IMR-90 (cell line): Measurements from ENCODE around the gene CEP170B. TPM values are rescaled to one million over a fixed set of nuclear protein-coding genes. Genes with fewer than 3 reads are reported as not detected.

Source experiments
- ATAC-seq: fragments of 200-7000 bp; cut with Tn5 transposase; 2 replicates; pipeline ENCODE4 v1.9.1; 2020; ENCODE audit warnings: low read depth, mild to moderate bottlenecking, moderate library complexity
- BruUV-seq: library from RNA; stranded (reverse); fragments of 400-500 nt; replicated peaks from 2 replicates; lab custom pipeline; 2021; lab: Mats Ljungman, UMichigan
- CTCF ChIA-PET: fragments of 300-600 bp; formaldehyde crosslinking; extraction: SDS; loops from one replicate; lab custom pipeline; 2021; ENCODE audit warnings: antibody characterized with exemption; lab: Yijun Ruan, JAX
- POLR2A ChIA-PET: fragments of 300-600 bp; sonication (Branson Sonifier 250); formaldehyde crosslinking; loops from one replicate; lab custom pipeline; 2022; ENCODE audit warnings: antibody characterized with exemption; ENCODE audit not compliant: unreplicated experiment; lab: Charles Lee
- DNase-seq: peaks from one replicate; pipeline ENCODE4 v3.0.0; 2013
- H2AFZ ChIP-seq: replicated peaks from 2 replicates; pipeline ENCODE3; 2013; ENCODE audit warnings: low read length, mild to moderate bottlenecking; ENCODE audit not compliant: poor library complexity
- H2AK5ac ChIP-seq: 2 replicates; pipeline ENCODE4 v1.6.1; 2013; ENCODE audit warnings: low read depth, low read length, inconsistent platforms
- H2AK9ac ChIP-seq: replicated peaks from 2 replicates; pipeline ENCODE3; 2013; ENCODE audit warnings: mild to moderate bottlenecking, low read depth, low read length, moderate library complexity; ENCODE audit not compliant: poor library complexity
- H2BK120ac ChIP-seq: 2 replicates; pipeline ENCODE4 v1.6.1; 2013; ENCODE audit warnings: low read depth, low read length, inconsistent platforms
- H2BK15ac ChIP-seq: 3 replicates; pipeline ENCODE4 v1.6.1; 2013; ENCODE audit warnings: low read depth, low read length, inconsistent platforms
- H2BK20ac ChIP-seq: 2 replicates; pipeline ENCODE4 v1.6.1; 2013; ENCODE audit warnings: low read depth, mild to moderate bottlenecking, inconsistent platforms, low read length, moderate library complexity
- H2BK5ac ChIP-seq: 2 replicates; pipeline ENCODE4 v1.6.1; 2013; ENCODE audit warnings: mild to moderate bottlenecking, low read depth, low read length, inconsistent platforms; ENCODE audit not compliant: poor library complexity, severe bottlenecking
- H3K14ac ChIP-seq: replicated peaks from 2 replicates; pipeline ENCODE4 v1.6.1; 2013; ENCODE audit warnings: low read depth, low read length, inconsistent platforms
- H3K18ac ChIP-seq: 2 replicates; pipeline ENCODE4 v1.6.1; 2013; ENCODE audit warnings: low read depth, low read length, control low read depth
- H3K23ac ChIP-seq: 2 replicates; pipeline ENCODE4 v1.6.1; 2013; ENCODE audit warnings: low read depth, low read length, inconsistent platforms
- H3K27ac ChIP-seq: 2 replicates; pipeline ENCODE4 v1.5.1; 2013; ENCODE audit warnings: mild to moderate bottlenecking, control low read depth, low read length; ENCODE audit not compliant: insufficient read depth
- H3K27me3 ChIP-seq: 2 replicates; pipeline ENCODE4 v1.6.1; 2013; ENCODE audit warnings: low read length; ENCODE audit not compliant: control insufficient read depth, insufficient read depth
- H3K36me3 ChIP-seq: 2 replicates; pipeline ENCODE4 v1.6.1; 2013; ENCODE audit warnings: low read length, mixed read lengths; ENCODE audit not compliant: control insufficient read depth, insufficient read depth
- H3K4ac ChIP-seq: 2 replicates; pipeline ENCODE4 v1.6.1; 2013; ENCODE audit warnings: low read depth, low read length, inconsistent platforms
- H3K4me1 ChIP-seq: 2 replicates; pipeline ENCODE4 v1.6.1; 2013; ENCODE audit warnings: low read length, mixed read lengths; ENCODE audit not compliant: control insufficient read depth, insufficient read depth
- H3K4me2 ChIP-seq: 2 replicates; pipeline ENCODE4 v1.6.1; 2013; ENCODE audit warnings: low read depth, mild to moderate bottlenecking, control low read depth, low read length, moderate library complexity
- H3K4me3 ChIP-seq: 2 replicates; pipeline ENCODE4 v1.5.1; 2013; ENCODE audit warnings: low read depth, mild to moderate bottlenecking, control low read depth, low read length, moderate library complexity; ENCODE audit not compliant: insufficient read depth
- H3K56ac ChIP-seq: 2 replicates; pipeline ENCODE4 v1.6.1; 2013; ENCODE audit warnings: low read length, inconsistent platforms; ENCODE audit not compliant: insufficient read depth; ENCODE audit errors: extremely low read depth
- H3K79me1 ChIP-seq, 2 experiments: 2 replicates each; pipeline ENCODE4 v1.6.1; 2013; ENCODE audit warnings: low read length in 2 of 2, inconsistent platforms in 1 of 2, low read depth in 1 of 2
- H3K9ac ChIP-seq: 2 replicates; pipeline ENCODE4 v1.6.1; 2013; ENCODE audit warnings: low read depth, low read length, control low read depth
- H3K9me1 ChIP-seq: 2 replicates; pipeline ENCODE4 v1.6.1; 2013; ENCODE audit warnings: low read length, inconsistent platforms; ENCODE audit not compliant: insufficient read depth
- H3K9me3 ChIP-seq: 2 replicates; pipeline ENCODE4 v1.6.1; 2013; ENCODE audit warnings: low read length; ENCODE audit not compliant: control insufficient read depth, insufficient read depth
- H4K20me1 ChIP-seq: 2 replicates; pipeline ENCODE4 v1.6.1; 2013; ENCODE audit warnings: low read length, inconsistent platforms; ENCODE audit not compliant: insufficient read depth
- H4K5ac ChIP-seq: 2 replicates; pipeline ENCODE4 v1.6.1; 2013; ENCODE audit warnings: mild to moderate bottlenecking, low read depth, low read length, control low read depth
- H4K8ac ChIP-seq, 2 experiments: 2 replicates each; pipeline ENCODE4 v1.6.1; 2013; ENCODE audit warnings: low read depth in 2 of 2, low read length in 2 of 2, control low read depth in 1 of 2, inconsistent platforms in 1 of 2
- H4K91ac ChIP-seq: 2 replicates; pipeline ENCODE4 v1.6.1; 2013; ENCODE audit warnings: low read depth, low read length, inconsistent platforms; ENCODE audit not compliant: insufficient read depth
- BHLHE40 ChIP-seq: fragments of 150-350 bp; IDR thresholded peaks from 2 replicates; pipeline ENCODE4 v1.6.1; 2016; ENCODE audit warnings: mild to moderate bottlenecking, low read depth, low read length
- CEBPB ChIP-seq: IDR thresholded peaks from 2 replicates; pipeline ENCODE4 v1.6.1; 2012; ENCODE audit warnings: low read depth, low read length, improper control_type of control experiment
- CHD1 ChIP-seq: IDR thresholded peaks from 2 replicates; pipeline ENCODE4 v1.6.1; 2012; ENCODE audit warnings: low read depth, low read length, improper control_type of control experiment
- CTCF ChIP-seq: conservative IDR thresholded peaks from 2 replicates; pipeline ENCODE4 v1.5.1; 2012; ENCODE audit warnings: mild to moderate bottlenecking, low read depth, low read length, improper control_type of control experiment
- ELK1 ChIP-seq: fragments of 150-350 bp; IDR thresholded peaks from 2 replicates; pipeline ENCODE4 v1.6.1; 2016; ENCODE audit warnings: low read depth, mild to moderate bottlenecking, low read length, moderate library complexity, borderline replicate concordance
- FOS ChIP-seq: fragments of 150-350 bp; IDR thresholded peaks from 2 replicates; pipeline ENCODE4 v1.6.1; 2016; ENCODE audit warnings: low read depth, low read length
- MAFK ChIP-seq: IDR thresholded peaks from 2 replicates; pipeline ENCODE4 v1.6.1; 2012; ENCODE audit warnings: low read depth, low read length, improper control_type of control experiment
- MAZ ChIP-seq: IDR thresholded peaks from 2 replicates; pipeline ENCODE4 v1.6.1; 2012; ENCODE audit warnings: low read depth, mild to moderate bottlenecking, low read length, improper control_type of control experiment, moderate library complexity, borderline replicate concordance
- MXI1 ChIP-seq: IDR thresholded peaks from 2 replicates; pipeline ENCODE4 v1.6.1; 2012; ENCODE audit warnings: low read depth, mild to moderate bottlenecking, low read length, moderate library complexity, borderline replicate concordance
- NFE2L2 ChIP-seq: fragments of 150-350 bp; IDR thresholded peaks from 2 replicates; pipeline ENCODE4 v1.6.1; 2016; ENCODE audit warnings: low read depth, mild to moderate bottlenecking, low read length
- POLR2A ChIP-seq: IDR thresholded peaks from 2 replicates; pipeline ENCODE4 v1.6.1; 2012; ENCODE audit warnings: mild to moderate bottlenecking, low read depth, low read length
- RAD21 ChIP-seq: IDR thresholded peaks from 2 replicates; pipeline ENCODE4 v1.6.1; 2012; ENCODE audit warnings: low read length, improper control_type of control experiment
- RFX5 ChIP-seq: IDR thresholded peaks from 2 replicates; pipeline ENCODE4 v1.8.0; 2012; ENCODE audit warnings: low read depth, mild to moderate bottlenecking, low read length, moderate library complexity
- SMC3 ChIP-seq: fragments of 150-350 bp; IDR thresholded peaks from 2 replicates; pipeline ENCODE4 v1.6.1; 2016; ENCODE audit warnings: low read depth, mild to moderate bottlenecking, antibody characterized with exemption, low read length, moderate library complexity
- USF2 ChIP-seq: fragments of 150-350 bp; IDR thresholded peaks from 2 replicates; pipeline ENCODE4 v1.6.1; 2017; ENCODE audit warnings: mild to moderate bottlenecking, antibody characterized with exemption, low read length, low read depth
- WGBS, 2 experiments: methylation state at CpG; one replicate each; pipeline versions ENCODE4 v1.1.5 to v1.1.7; 2013; ENCODE audit warnings: missing lambda C conversion rate in 2 of 2; ENCODE audit not compliant: insufficient read length in 1 of 2; ENCODE audit errors: extremely low coverage in 2 of 2; 5-methylcytosine and 5-hydroxymethylcytosine counted together
- dilution Hi-C: fragments of 300-500 bp; cut with HindIII; formaldehyde crosslinking; loops from one replicate; pipeline ENCODE4 v1.14.3; 2018; ENCODE audit warnings: low sequenced_read_pairs; ENCODE audit not compliant: unreplicated experiment
- in situ Hi-C: fragments of 300-500 bp; cut with MboI; formaldehyde crosslinking; loops from 3 replicates; pipeline ENCODE4 v1.14.3; 2019; ENCODE audit warnings: low sequenced_read_pairs, inconsistent platforms, mixed read lengths
- intact Hi-C: fragments of 100-400 bp; cut with micrococcal nuclease; formaldehyde crosslinking; loops from 2 replicates; pipeline ENCODE4 v1.10.0; 2022
- polyA plus RNA-seq, 3 experiments: library from polyadenylated mRNA; depleted of rRNA; stranded (reverse); fragments of >200 nt; gene quantifications; 2 replicates each; pipeline ENCODE4 v1.2.3, GENCODE V29; 2012; ENCODE audit warnings: low replicate concordance in 1 of 3
- total RNA-seq: library from RNA; depleted of rRNA; stranded (reverse); fragments of >200 nt; gene quantifications from 2 replicates; pipeline ENCODE4 v1.2.3, GENCODE V29; 2012

CEP170B gene
- total and polyA plus RNA-seq, 2 of the 4 experiments (the other 2 are of a cell fraction): 3.6 to 13.1 TPM

- dilution Hi-C loops (no loop called here), in situ Hi-C loops (no loop called here), intact Hi-C loops (no loop called here)
- Histone ChIP-seq H3K79me1 (no peaks in the 10 kb centered on the region), H2BK15ac (no peak overlapping the region), H3K56ac (no peak overlapping the region), H3K27ac (no peak overlapping the region), H2BK20ac (no peak overlapping the region), H3K18ac (no peak overlapping the region), H4K5ac (no peak overlapping the region), H2BK5ac (no peak overlapping the region), H4K20me1 (no peaks in the 10 kb centered on the region), H3K27me3 (peaks cover 21% of the 10 kb centered on the region), H2BK120ac (no peak overlapping the region), H2AK5ac (no peak overlapping the region), H3K14ac (no peak overlapping the region), H4K91ac (no peak overlapping the region), H3K9me1 (no peaks in the 10 kb centered on the region), H3K9me3 (0 out of 2 replicates have a peak, but pooled peaks cover 2% of the 10 kb centered on the region), H3K36me3 (no peaks in the 10 kb centered on the region), H3K23ac (no peak overlapping the region), H4K8ac (no peak overlapping the region), H3K4me3 (no peak overlapping the region), H3K4me2 (no peak overlapping the region), H2AK9ac (no peak overlapping the region), H3K9ac (no peak overlapping the region), H3K4me1 (no peaks in the 10 kb centered on the region; the same call in 1 of the 2 replicates), H2AFZ (no peak overlapping the region), H3K4ac (no peak overlapping the region)
- ATAC-seq: no peak
- ChIA-PET POLR2A (no interaction called here), CTCF (no interaction called here)
- BruUV-seq: no TSS peak
- WGBS, 2 experiments: no CpG with 5 or more reads among the region's 12 CpGs
- no peak for DNase-seq
- TF ChIP-seq ELK1: no peak
- TF ChIP-seq CHD1: no peak
- no peak for TF ChIP-seq USF2
- TF ChIP-seq CTCF: no peak
- no peak for TF ChIP-seq MAZ
- no peak for TF ChIP-seq SMC3
- no peak for TF ChIP-seq FOS
- no peak for TF ChIP-seq MAFK
- no peak for TF ChIP-seq NFE2L2
- TF ChIP-seq POLR2A: no peak
- TF ChIP-seq RFX5: no peak
- no peak for TF ChIP-seq MXI1
- TF ChIP-seq CEBPB: no peak
- no peak for TF ChIP-seq RAD21
- no peak for TF ChIP-seq BHLHE40
Measured at GRCh38 chr14:104900639-104901512, 35.8 kb downstream of the CEP170B start.
